Hepatocyte (in vitro differentiated cells): ENCODE results near the gene P2RY8. TPM values are rescaled to one million over a fixed set of nuclear protein-coding genes. Genes with fewer than 3 reads are reported as not detected.

ENCODE experiments used
- DNase-seq: peaks from one replicate; pipeline ENCODE4 v3.0.0-alpha.2; 2016; ENCODE audit warnings: low spot score
- H2AFZ ChIP-seq: fragments of 200-600 bp; sonication (generic); 2 replicates; pipeline ENCODE4 v1.6.0; 2016; ENCODE audit warnings: antibody characterized with exemption, mild to moderate bottlenecking
- H3K27ac ChIP-seq: fragments of 200-600 bp; sonication (generic); 2 replicates; pipeline ENCODE4 v1.5.1; 2016; ENCODE audit warnings: mild to moderate bottlenecking
- H3K27me3 ChIP-seq: fragments of 200-600 bp; sonication (generic); 2 replicates; pipeline ENCODE4 v1.6.1; 2016
- H3K36me3 ChIP-seq: fragments of 200-600 bp; sonication (generic); replicated peaks from 2 replicates; pipeline ENCODE4 v1.5.1; 2016; ENCODE audit warnings: low read depth; ENCODE audit not compliant: insufficient read depth
- H3K4me1 ChIP-seq: fragments of 200-600 bp; sonication (generic); 2 replicates; pipeline ENCODE4 v1.5.1; 2016; ENCODE audit warnings: mild to moderate bottlenecking, moderate library complexity; ENCODE audit not compliant: insufficient read depth
- H3K4me2 ChIP-seq: fragments of 200-600 bp; sonication (generic); 2 replicates; pipeline ENCODE4 v1.6.0; 2016
- H3K4me3 ChIP-seq: fragments of 200-600 bp; sonication (generic); 2 replicates; pipeline ENCODE4 v1.5.1; 2016; ENCODE audit warnings: mild to moderate bottlenecking
- H3K79me2 ChIP-seq: fragments of 200-600 bp; sonication (generic); 2 replicates; pipeline ENCODE4 v1.6.0; 2017; ENCODE audit warnings: mild to moderate bottlenecking
- H3K9me2 ChIP-seq: fragments of 200-600 bp; sonication (generic); replicated peaks from 2 replicates; pipeline ENCODE4 v1.6.0; 2017; ENCODE audit warnings: mild to moderate bottlenecking; ENCODE audit not compliant: insufficient read depth
- H3K9me3 ChIP-seq: fragments of 200-600 bp; sonication (generic); 2 replicates; pipeline ENCODE4 v1.5.1; 2016; ENCODE audit warnings: low read depth, mild to moderate bottlenecking
- H4K20me1 ChIP-seq: fragments of 200-600 bp; sonication (generic); 2 replicates; pipeline ENCODE4 v1.6.0; 2016; ENCODE audit warnings: mild to moderate bottlenecking; ENCODE audit not compliant: insufficient read depth, poor library complexity, severe bottlenecking
- CTCF ChIP-seq: fragments of 200-600 bp; sonication (generic); IDR thresholded peaks from 2 replicates; pipeline ENCODE4 v1.5.1; 2016; ENCODE audit warnings: antibody characterized with exemption, mild to moderate bottlenecking; ENCODE audit not compliant: poor library complexity
- EZH2 ChIP-seq: fragments of 200-600 bp; sonication (generic); IDR thresholded peaks from 2 replicates; pipeline ENCODE4 v1.6.1; 2016; ENCODE audit warnings: antibody characterized with exemption, mild to moderate bottlenecking, borderline replicate concordance
- EZH2phosphoT487 ChIP-seq: fragments of 200-600 bp; sonication (generic); IDR thresholded peaks from one replicate; pipeline ENCODE4 v1.6.1; 2018; ENCODE audit warnings: antibody characterized with exemption, mild to moderate bottlenecking, low read depth, moderate library complexity; ENCODE audit not compliant: unreplicated experiment, severe bottlenecking
- WGBS: methylation state at CpG from one replicate; pipeline ENCODE4 v1.1.6; 2016; ENCODE audit warnings: low lambda C conversion rate; ENCODE audit errors: missing lambda C conversion rate; 5-methylcytosine and 5-hydroxymethylcytosine counted together
- polyA plus RNA-seq: library from polyadenylated mRNA; unstranded; fragments of >200 nt; fragmentation: Nextera tagmentation; extraction: Ambion mirVana; gene quantifications from 2 replicates; pipeline ENCODE4 v1.2.1, GENCODE V29; 2016
- total RNA-seq: library from RNA; depleted of rRNA; stranded (reverse); fragments of >200 nt; gene quantifications from 2 replicates; pipeline ENCODE4 v1.2.3, GENCODE V29; 2014

Gene P2RY8
- total and polyA plus RNA-seq, 2 experiments from 2014 or later = 0.07 to 0.54 TPM

GRCh38 chrX:1528186-1528883 lies 8.7 kb downstream of the P2RY8 start:
- H3K27me3 ChIP-seq = no peaks in the 10 kb centered on the region
- no peak for DNase-seq
- H4K20me1 ChIP-seq = no peaks in the 10 kb centered on the region
- TF ChIP-seq EZH2phosphoT487 (no peak), CTCF (no peak), EZH2 (no peak)
- 83% methylated on average over 9 of the region's 9 CpGs for WGBS
- H3K79me2 ChIP-seq = no peaks in the 10 kb centered on the region
- H2AFZ ChIP-seq = no peak overlapping the region
- no peaks in the 10 kb centered on the region for H3K36me3 ChIP-seq
- H3K4me2 ChIP-seq = no peak overlapping the region
- no peaks in the 10 kb centered on the region for H3K9me3 ChIP-seq
- H3K9me2 ChIP-seq = no peaks in the 10 kb centered on the region
- H3K27ac ChIP-seq = no peak overlapping the region
- H3K4me1 ChIP-seq = no peaks in the 10 kb centered on the region
- H3K4me3 ChIP-seq = no peak overlapping the region

- H3K36me3 ChIP-seq = no peaks in the 10 kb centered on the region
- H3K79me2 ChIP-seq = no peaks in the 10 kb centered on the region
- WGBS = 85% methylated on average over 1 of the region's 1 CpG
- no peak overlapping the region for H3K4me3 ChIP-seq
- H3K27ac ChIP-seq = no peak overlapping the region
- TF ChIP-seq CTCF = no peak
- no peak for TF ChIP-seq EZH2phosphoT487
- no peak for TF ChIP-seq EZH2
- no peak for DNase-seq
- no peaks in the 10 kb centered on the region for H3K4me1 ChIP-seq
- H3K9me2 ChIP-seq = no peaks in the 10 kb centered on the region
- no peak overlapping the region for H2AFZ ChIP-seq
- H4K20me1 ChIP-seq = no peaks in the 10 kb centered on the region
- H3K4me2 ChIP-seq = no peak overlapping the region
- no peaks in the 10 kb centered on the region for H3K9me3 ChIP-seq
- H3K27me3 ChIP-seq = no peaks in the 10 kb centered on the region
Observed at GRCh38 chrX:1527457-1527856, 9.5 kb downstream of the P2RY8 start.

- no peak overlapping the region for H3K4me3 ChIP-seq
- no peak for DNase-seq
- TF ChIP-seq EZH2phosphoT487 = no peak
- no peak for TF ChIP-seq CTCF
- no peak for TF ChIP-seq EZH2
- WGBS = 91% methylated on average over 4 of the region's 4 CpGs
- H3K79me2 ChIP-seq = no peaks in the 10 kb centered on the region
- H3K9me2 ChIP-seq = no peaks in the 10 kb centered on the region
- no peaks in the 10 kb centered on the region for H3K27me3 ChIP-seq
- no peaks in the 10 kb centered on the region for H3K4me1 ChIP-seq
- H3K27ac ChIP-seq = no peak overlapping the region
- no peaks in the 10 kb centered on the region for H3K9me3 ChIP-seq
- no peak overlapping the region for H2AFZ ChIP-seq
- no peak overlapping the region for H3K4me2 ChIP-seq
- no peaks in the 10 kb centered on the region for H4K20me1 ChIP-seq
- H3K36me3 ChIP-seq = no peaks in the 10 kb centered on the region
Observed at GRCh38 chrX:1526565-1526964, 10.4 kb downstream of the P2RY8 start.
